CD4-positive, CD25-positive, alpha-beta regulatory T cell (primary cell): ENCODE results near the gene ISY1. TPM values are rescaled to one million over a fixed set of nuclear protein-coding genes. Genes with fewer than 3 reads are reported as not detected.

Source experiments
- ATAC-seq, 2 donors: fragments of 150-1000 bp; cut with Tn5 transposase; one replicate each; pipeline ENCODE4 v1.10.0; 2021; ENCODE audit warnings: low read depth in 2 of 2, moderate number of reproducible peaks in 2 of 2, moderate library complexity in 1 of 2
- DNase-seq, 3 donors: peaks; one replicate each; pipeline versions ENCODE4 v3.0.0 to v3.0.0-alpha.2; 2012 to 2022; ENCODE audit warnings: mixed read lengths in 1 of 3
- H3K27ac ChIP-seq: one replicate; pipeline ENCODE4 v1.7.0; 2013; ENCODE audit warnings: mild to moderate bottlenecking, low read length; ENCODE audit not compliant: insufficient read depth, poor library complexity, severe bottlenecking
- H3K27me3 ChIP-seq: one replicate; pipeline ENCODE4 v1.7.0; 2013; ENCODE audit warnings: low read length; ENCODE audit not compliant: control insufficient read depth, insufficient read depth
- H3K36me3 ChIP-seq: one replicate; pipeline ENCODE4 v1.7.0; 2013; ENCODE audit warnings: mild to moderate bottlenecking, low read length, moderate library complexity; ENCODE audit not compliant: control insufficient read depth, insufficient read depth
- H3K4me1 ChIP-seq: 2 replicates; pipeline ENCODE4 v1.7.0; 2013; ENCODE audit warnings: mild to moderate bottlenecking, low read length; ENCODE audit not compliant: insufficient read depth, control insufficient read depth, poor library complexity, severe bottlenecking
- H3K4me3 ChIP-seq: one replicate; pipeline ENCODE4 v1.7.0; 2013; ENCODE audit warnings: low read depth, mild to moderate bottlenecking, low read length, moderate library complexity
- H3K9me3 ChIP-seq, 2 experiments: 1 replicate in 1 of 2; 2 replicates in 1 of 2; pipeline ENCODE4 v1.7.0; 2013; ENCODE audit warnings: low read length in 2 of 2, mild to moderate bottlenecking in 1 of 2, moderate library complexity in 1 of 2; ENCODE audit not compliant: control insufficient read depth in 2 of 2
- H3K27ac Mint-ChIP-seq, 3 donors: one replicate each; pipeline ENCODE4 v1.8.0; 2020 to 2022; ENCODE audit warnings: mild to moderate bottlenecking in 3 of 3, mixed read lengths in 3 of 3, moderate library complexity in 2 of 3
- H3K27me3 Mint-ChIP-seq: one replicate; pipeline ENCODE4 v1.8.0; 2022; ENCODE audit warnings: mild to moderate bottlenecking, mixed read lengths
- H3K36me3 Mint-ChIP-seq: one replicate; pipeline ENCODE4 v1.8.0; 2020; ENCODE audit warnings: mixed read lengths
- H3K4me1 Mint-ChIP-seq, 4 donors: one replicate each; pipeline ENCODE4 v1.8.0; 2020 to 2022; ENCODE audit warnings: mixed read lengths in 4 of 4, mild to moderate bottlenecking in 1 of 4
- H3K4me3 Mint-ChIP-seq, 4 donors: one replicate each; pipeline ENCODE4 v1.8.0; 2020 to 2022; ENCODE audit warnings: mild to moderate bottlenecking in 4 of 4, mixed read lengths in 4 of 4, moderate library complexity in 3 of 4
- H3K9me3 Mint-ChIP-seq, 7 donors: one replicate each; pipeline ENCODE4 v1.8.0; 2020 to 2022; ENCODE audit warnings: mixed read lengths in 7 of 7, mild to moderate bottlenecking in 3 of 7, moderate library complexity in 2 of 7
- polyA plus RNA-seq, 4 donors: library from polyadenylated mRNA; unstranded; fragments of 300-500 nt; fragmentation: Illumina TruSeq; gene quantifications; one replicate each; pipeline ENCODE4 v1.2.3, GENCODE V29; 2021
- total RNA-seq: library from RNA; stranded (reverse); gene quantifications from one replicate; pipeline ENCODE4 v1.2.3, GENCODE V29; 2022

ISY1 gene
- total and polyA plus RNA-seq, 5 donors from 2014 or later, result 45.8 to 109 (median 87.7) TPM

DNA sequence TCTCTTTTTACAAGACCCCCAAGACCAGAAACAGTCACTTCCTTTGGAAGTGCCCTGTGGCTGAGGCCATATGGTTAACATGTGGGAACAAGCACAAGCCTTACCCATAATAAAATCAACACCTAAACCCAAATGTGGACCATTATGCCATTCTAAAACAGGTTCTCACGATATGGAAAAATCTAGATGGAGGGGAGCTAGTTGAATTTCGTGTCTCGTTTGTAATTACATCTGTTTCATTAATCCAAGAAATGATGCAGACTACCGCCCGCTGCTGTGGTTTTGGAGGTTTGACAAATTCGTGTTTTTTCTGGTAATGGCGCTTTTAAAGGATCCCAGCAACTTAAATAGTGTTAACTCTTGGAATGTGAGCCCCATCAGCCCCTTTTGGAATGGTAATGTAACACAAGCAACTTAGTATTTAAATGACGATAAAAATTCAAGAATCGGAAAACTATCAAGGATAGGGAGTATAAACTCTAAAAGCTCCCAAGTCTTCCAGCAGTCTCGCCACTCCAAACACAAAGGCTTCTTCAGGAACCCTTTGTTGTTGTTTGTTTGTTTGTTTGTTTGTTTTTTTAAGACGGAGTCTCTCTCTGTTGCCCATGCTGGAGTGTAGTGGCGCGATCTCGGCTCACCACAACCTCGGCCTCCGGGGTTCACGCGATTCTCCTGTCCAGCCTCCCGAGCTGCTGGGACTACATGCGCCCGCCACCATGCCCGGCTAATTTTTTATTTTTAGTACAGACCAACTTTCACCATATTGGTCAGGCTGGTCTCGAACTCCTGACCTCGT is 21.7 kb upstream of the ISY1 start:
- H3K27me3 ChIP-seq, result no peaks in the 10 kb centered on the region
- peak overlapping the region; percentile 96 for H3K27ac ChIP-seq
- DNase-seq (peak in 2 of 3 donors; percentile 29 to 46), ATAC-seq (no peak)
- peak overlapping the region; percentile 97 for H3K4me3 ChIP-seq
- Mint-ChIP-seq H3K4me1 (peaks cover 22 to 50% (median 39%) of the 10 kb centered on the region in 4 donors), H3K4me3 (peak overlapping the region; percentile 97 to 98 (median 98)), H3K36me3 (peaks cover 15% of the 10 kb centered on the region), H3K27me3 (no peaks in the 10 kb centered on the region), H3K9me3 (peaks cover 0 to 2% (median 0%) of the 10 kb centered on the region in 7 donors), H3K27ac (peak overlapping the region; percentile 97 to 98 (median 98))
- H3K36me3 ChIP-seq, result peaks cover 13% of the 10 kb centered on the region
- peaks cover 60% of the 10 kb centered on the region for H3K4me1 ChIP-seq
- no peaks in the 10 kb centered on the region for H3K9me3 ChIP-seq

DNA sequence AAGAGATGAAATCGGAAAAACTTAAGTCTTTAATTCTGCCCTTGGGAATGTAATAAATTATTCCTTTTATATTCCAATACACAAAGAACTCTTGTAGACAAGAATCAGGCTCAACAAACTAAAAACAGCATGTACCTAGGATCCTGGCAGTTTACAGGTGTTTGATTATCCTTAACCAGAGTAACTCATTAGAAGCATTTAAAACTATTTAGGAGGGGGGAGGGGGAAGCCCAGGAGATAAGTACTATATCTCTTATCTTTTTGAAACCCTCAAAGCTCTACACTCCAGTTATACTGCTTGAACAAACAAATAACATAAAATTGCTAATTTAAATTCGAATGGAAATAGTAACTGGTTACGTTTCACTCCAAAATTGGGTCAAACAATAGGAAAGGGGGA is 21.0 kb upstream of the ISY1 start:
- no peak for DNase-seq

DNA sequence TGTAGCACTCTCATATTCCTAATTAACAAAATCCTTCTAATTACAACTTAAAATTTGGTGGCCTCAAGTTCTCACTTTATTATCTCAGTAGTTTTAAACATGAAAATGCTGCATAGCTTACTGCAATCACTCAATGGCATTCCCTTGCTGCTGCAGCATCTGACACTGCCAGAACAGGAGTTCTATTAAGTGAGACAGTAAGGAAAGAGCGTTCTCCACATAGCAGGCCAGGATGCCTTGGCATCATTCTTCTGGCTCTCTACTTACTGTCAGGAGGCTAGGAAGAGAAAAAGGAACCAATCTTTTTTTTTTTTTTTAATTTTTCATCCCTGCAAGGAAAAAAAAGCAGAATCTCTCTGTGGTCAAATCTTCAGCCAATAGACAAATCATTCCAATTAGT is 19.6 kb upstream of the ISY1 start:
- Mint-ChIP-seq H3K4me3 (peak overlapping the region; percentile 97 to 98 (median 98)), H3K27me3 (no peaks in the 10 kb centered on the region), H3K4me1 (peaks cover 39 to 69% (median 54%) of the 10 kb centered on the region in 4 donors), H3K27ac (peak overlapping the region in 2 of 3 donors; percentile 11 to 52), H3K36me3 (peaks cover 27% of the 10 kb centered on the region), H3K9me3 (peaks cover 0 to 2% (median 0%) of the 10 kb centered on the region in 7 donors)
- no peaks in the 10 kb centered on the region for H3K9me3 ChIP-seq
- DNase-seq, result no peak
- H3K27ac ChIP-seq, result peak overlapping the region; percentile 96
- H3K4me3 ChIP-seq, result peak overlapping the region; percentile 97
- ATAC-seq, result no peak
- H3K4me1 ChIP-seq, result peaks cover 80% of the 10 kb centered on the region
- no peaks in the 10 kb centered on the region for H3K27me3 ChIP-seq
- peaks cover 26% of the 10 kb centered on the region for H3K36me3 ChIP-seq

More for the DNA sequence above, 21.0 kb upstream of the ISY1 start:
- Mint-ChIP-seq H3K9me3 (peaks cover 0 to 2% (median 0%) of the 10 kb centered on the region in 7 donors), H3K4me1 (peaks cover 28 to 58% (median 45%) of the 10 kb centered on the region in 4 donors), H3K36me3 (peaks cover 19% of the 10 kb centered on the region), H3K27ac (peak overlapping the region; percentile 97 to 98 (median 98)), H3K27me3 (no peaks in the 10 kb centered on the region), H3K4me3 (peak overlapping the region; percentile 97 to 98 (median 98))
- H3K36me3 ChIP-seq, result peaks cover 19% of the 10 kb centered on the region
- ATAC-seq, result no peak
- H3K27ac ChIP-seq, result peak overlapping the region; percentile 96
- peaks cover 67% of the 10 kb centered on the region for H3K4me1 ChIP-seq
- H3K9me3 ChIP-seq, result no peaks in the 10 kb centered on the region
- H3K4me3 ChIP-seq, result peak overlapping the region; percentile 97
- H3K27me3 ChIP-seq, result no peaks in the 10 kb centered on the region

DNA sequence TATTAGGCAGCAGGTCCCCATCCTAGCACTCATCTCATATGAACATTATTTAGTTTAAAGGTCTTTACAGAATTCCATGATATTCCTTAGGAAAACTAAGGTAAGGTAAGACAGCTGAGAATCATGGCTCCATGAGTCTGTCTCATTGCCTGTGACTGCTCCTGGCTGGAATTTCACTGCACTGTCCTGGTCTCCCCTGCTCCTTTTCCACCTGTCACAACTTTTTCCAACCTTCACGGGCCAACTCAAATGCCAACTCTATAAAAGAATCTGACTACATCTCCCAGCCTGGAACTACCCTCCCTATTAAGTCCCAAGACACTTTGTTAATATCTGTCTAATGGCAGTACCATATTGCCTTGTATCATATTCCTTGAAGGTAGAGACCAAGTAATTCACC is 15.2 kb upstream of the ISY1 start:
- peak overlapping the region in 2 of 3 donors; percentile 7 to 25 for H3K27ac Mint-ChIP-seq
- no peak for DNase-seq
- H3K27me3 ChIP-seq, result no peaks in the 10 kb centered on the region
- H3K4me3 Mint-ChIP-seq, result peak overlapping the region; percentile 43 to 66 (median 50)
- H3K9me3 ChIP-seq, result no peaks in the 10 kb centered on the region
- H3K36me3 Mint-ChIP-seq, result peaks cover 42% of the 10 kb centered on the region
- H3K4me3 ChIP-seq, result peak overlapping the region; percentile 33
- H3K36me3 ChIP-seq, result peaks cover 43% of the 10 kb centered on the region
- no peaks in the 10 kb centered on the region for H3K9me3 Mint-ChIP-seq
- peaks cover 77% of the 10 kb centered on the region for H3K4me1 ChIP-seq
- ATAC-seq, result no peak
- peak overlapping the region; percentile 50 for H3K27ac ChIP-seq
- H3K27me3 Mint-ChIP-seq, result no peaks in the 10 kb centered on the region
- peaks cover 48 to 98% (median 65%) of the 10 kb centered on the region in 4 donors for H3K4me1 Mint-ChIP-seq

DNA sequence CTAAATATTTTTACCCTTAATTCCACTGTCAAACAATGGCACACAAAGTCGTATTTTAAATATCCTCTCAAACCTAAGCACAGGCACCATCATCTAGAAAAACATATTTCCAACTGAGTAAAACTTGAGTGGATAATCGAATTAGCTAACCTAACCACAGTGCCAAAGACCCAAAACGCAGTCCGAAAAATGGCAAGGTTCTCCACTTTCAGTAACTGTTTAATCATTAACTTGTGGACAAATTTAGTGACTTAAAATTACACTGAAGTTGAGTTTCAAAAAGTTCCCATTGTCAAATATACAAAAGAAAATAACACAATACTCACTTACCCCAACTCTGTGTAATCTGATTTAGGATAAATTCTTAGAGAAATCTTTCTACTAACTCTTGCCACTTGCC is 12.9 kb upstream of the ISY1 start:
- Histone ChIP-seq H3K27ac (peak overlapping the region; percentile 53), H3K27me3 (no peaks in the 10 kb centered on the region), H3K9me3 (no peaks in the 10 kb centered on the region), H3K4me1 (peaks cover 54% of the 10 kb centered on the region), H3K4me3 (peak overlapping the region; percentile 51), H3K36me3 (peaks cover 55% of the 10 kb centered on the region)
- H3K27ac Mint-ChIP-seq, result no peak overlapping the region
- no peak for ATAC-seq
- peaks cover 46% of the 10 kb centered on the region for H3K36me3 Mint-ChIP-seq
- peaks cover 41 to 87% (median 61%) of the 10 kb centered on the region in 4 donors for H3K4me1 Mint-ChIP-seq
- peak overlapping the region; percentile 32 to 57 (median 52) for H3K4me3 Mint-ChIP-seq
- no peak for DNase-seq
- H3K9me3 Mint-ChIP-seq, result no peaks in the 10 kb centered on the region
- no peaks in the 10 kb centered on the region for H3K27me3 Mint-ChIP-seq

DNA sequence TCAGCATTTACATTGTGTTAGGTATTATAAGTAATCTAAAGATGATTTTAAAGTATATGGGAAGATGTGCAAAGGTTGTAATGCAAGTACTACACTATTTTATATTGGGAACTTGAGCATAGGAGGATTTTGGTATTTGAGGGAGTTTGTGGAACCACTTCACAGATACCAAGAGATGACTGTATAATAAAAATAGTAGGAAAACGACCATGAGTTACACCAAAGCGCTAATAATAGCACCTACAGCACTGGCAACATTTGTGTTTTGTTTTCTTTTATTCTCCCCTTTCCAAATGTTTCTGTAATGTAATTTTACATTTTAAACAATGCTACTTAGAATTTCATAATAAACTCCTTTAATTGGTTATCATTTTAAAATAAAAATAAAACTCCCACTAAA is 12.3 kb upstream of the ISY1 start:
- H3K9me3 Mint-ChIP-seq, result no peaks in the 10 kb centered on the region
- peaks cover 46% of the 10 kb centered on the region for H3K36me3 Mint-ChIP-seq
- peak overlapping the region; percentile 32 to 57 (median 48) for H3K4me3 Mint-ChIP-seq
- no peak for ATAC-seq
- no peak for DNase-seq
- Histone ChIP-seq H3K27me3 (no peaks in the 10 kb centered on the region), H3K4me1 (peaks cover 49% of the 10 kb centered on the region), H3K9me3 (no peaks in the 10 kb centered on the region), H3K4me3 (peak overlapping the region; percentile 51), H3K36me3 (peaks cover 52% of the 10 kb centered on the region), H3K27ac (peak overlapping the region; percentile 53)
- H3K27me3 Mint-ChIP-seq, result no peaks in the 10 kb centered on the region
- peaks cover 39 to 81% (median 57%) of the 10 kb centered on the region in 4 donors for H3K4me1 Mint-ChIP-seq
- H3K27ac Mint-ChIP-seq, result no peak overlapping the region

DNA sequence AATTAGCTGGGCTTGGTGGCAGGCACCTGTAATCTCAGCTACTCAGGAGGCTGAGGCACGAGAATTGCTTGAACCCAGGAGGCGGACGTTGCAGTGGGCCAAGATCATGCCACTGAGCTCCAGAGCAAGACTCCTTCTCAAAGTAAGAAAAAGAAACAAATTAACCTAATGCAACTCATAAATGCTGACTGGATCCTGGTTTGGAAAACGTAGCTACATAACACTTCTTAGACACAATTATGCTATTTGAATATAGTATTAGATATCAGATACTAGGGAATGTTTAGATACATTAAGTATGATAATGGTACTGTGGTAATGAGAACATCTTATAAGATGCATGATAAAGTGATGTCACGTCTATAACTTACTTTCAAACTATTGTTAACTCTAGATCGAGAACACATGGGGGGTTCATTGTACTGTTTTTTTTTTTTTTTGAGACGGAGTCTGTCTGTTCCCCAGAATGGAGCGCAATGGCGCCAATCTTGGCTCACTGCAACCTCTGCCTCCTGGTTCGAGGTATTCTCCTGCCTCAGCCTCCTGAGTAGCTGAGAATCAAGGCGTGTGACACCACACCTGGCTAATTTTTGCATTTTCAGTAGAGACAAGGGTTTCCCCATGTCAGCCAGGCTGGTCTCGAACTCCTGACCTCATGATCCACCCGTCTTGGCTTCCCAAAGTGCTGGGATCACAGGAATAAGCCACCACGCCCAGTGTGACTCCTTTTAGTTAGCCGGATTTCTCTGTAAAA is 5.9 kb upstream of the ISY1 start:
- peaks cover 11% of the 10 kb centered on the region for H3K4me1 ChIP-seq
- Mint-ChIP-seq H3K36me3 (peaks cover 34% of the 10 kb centered on the region), H3K27ac (no peak overlapping the region), H3K9me3 (no peaks in the 10 kb centered on the region), H3K4me1 (peaks cover 13 to 40% (median 28%) of the 10 kb centered on the region in 4 donors), H3K4me3 (peak overlapping the region in 1 of 4 donors; percentile 13), H3K27me3 (no peaks in the 10 kb centered on the region)
- H3K27me3 ChIP-seq, result no peaks in the 10 kb centered on the region
- H3K9me3 ChIP-seq, result no peaks in the 10 kb centered on the region
- no peak overlapping the region for H3K27ac ChIP-seq
- peaks cover 46% of the 10 kb centered on the region for H3K36me3 ChIP-seq
- H3K4me3 ChIP-seq, result no peak overlapping the region
- ATAC-seq (no peak), DNase-seq (no peak)
